Mammary epithelial cell (primary cell): ENCODE measurements around the gene TRAPPC5.

Experiments used
- EZH2 ChIP-seq: IDR thresholded peaks from 2 replicates; pipeline ENCODE4 v1.6.1; 2012; ENCODE audit warnings: low read length, inconsistent platforms, borderline replicate concordance
- TF ChIP-seq, protein P1 (sequence below), 2 donors: IDR thresholded peaks in 1 of 2; conservative IDR thresholded peaks in 1 of 2; 2 replicates each; pipeline ENCODE4 v1.5.1; 2011 to 2012; ENCODE audit warnings: inconsistent platforms in 2 of 2, low read length in 2 of 2, mild to moderate bottlenecking in 2 of 2, control low read depth in 1 of 2, low read depth in 1 of 2; ENCODE audit not compliant: insufficient read depth in 1 of 2; ENCODE audit errors: extremely low read depth in 1 of 2

DNA sequence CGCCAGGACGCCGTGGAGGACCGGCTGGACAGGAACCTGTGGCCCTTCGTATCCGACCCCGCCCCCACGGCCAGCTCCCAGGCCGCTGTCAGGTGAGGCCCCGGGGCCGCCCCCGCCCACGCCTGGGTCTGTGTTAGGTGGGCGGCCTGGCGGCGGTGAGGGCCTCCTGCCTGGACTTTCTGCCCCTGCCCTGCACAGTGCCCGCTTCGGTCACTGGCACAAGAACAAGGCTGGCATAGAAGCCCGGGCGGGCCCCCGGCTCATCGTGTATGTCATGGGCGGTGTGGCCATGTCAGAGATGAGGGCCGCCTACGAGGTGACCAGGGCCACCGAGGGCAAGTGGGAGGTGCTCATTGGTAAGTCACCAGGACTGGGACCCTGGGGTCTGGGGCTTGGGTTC, 33.5 kb upstream of the TRAPPC5 start:
- TF ChIP-seq, protein P1, sequence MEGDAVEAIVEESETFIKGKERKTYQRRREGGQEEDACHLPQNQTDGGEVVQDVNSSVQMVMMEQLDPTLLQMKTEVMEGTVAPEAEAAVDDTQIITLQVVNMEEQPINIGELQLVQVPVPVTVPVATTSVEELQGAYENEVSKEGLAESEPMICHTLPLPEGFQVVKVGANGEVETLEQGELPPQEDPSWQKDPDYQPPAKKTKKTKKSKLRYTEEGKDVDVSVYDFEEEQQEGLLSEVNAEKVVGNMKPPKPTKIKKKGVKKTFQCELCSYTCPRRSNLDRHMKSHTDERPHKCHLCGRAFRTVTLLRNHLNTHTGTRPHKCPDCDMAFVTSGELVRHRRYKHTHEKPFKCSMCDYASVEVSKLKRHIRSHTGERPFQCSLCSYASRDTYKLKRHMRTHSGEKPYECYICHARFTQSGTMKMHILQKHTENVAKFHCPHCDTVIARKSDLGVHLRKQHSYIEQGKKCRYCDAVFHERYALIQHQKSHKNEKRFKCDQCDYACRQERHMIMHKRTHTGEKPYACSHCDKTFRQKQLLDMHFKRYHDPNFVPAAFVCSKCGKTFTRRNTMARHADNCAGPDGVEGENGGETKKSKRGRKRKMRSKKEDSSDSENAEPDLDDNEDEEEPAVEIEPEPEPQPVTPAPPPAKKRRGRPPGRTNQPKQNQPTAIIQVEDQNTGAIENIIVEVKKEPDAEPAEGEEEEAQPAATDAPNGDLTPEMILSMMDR (conservative IDR thresholded peaks at IDR 0.05 in 1 of 2, IDR thresholded peaks at IDR 0.05 in 1 of 2; ENCODE audit: extremely low read depth in 1 of 2, insufficient read depth in 1 of 2, low read depth in 1 of 2, low read length in 2 of 2) = no peak
- no peak for TF ChIP-seq EZH2
